Lower leg skin (tissue), 4 donors: ENCODE data around the gene BMP6. TPM values are rescaled to one million over a fixed set of nuclear protein-coding genes. Genes with fewer than 3 reads are reported as not detected.

Experiments
- DNase-seq, 2 donors: peaks; one replicate each; pipeline ENCODE4 v3.0.0-alpha.2; 2019; ENCODE audit warnings: low spot score in 2 of 2
- H3K4me3 ChIP-seq: fragments of 200-600 bp; sonication (generic); 2 replicates; pipeline ENCODE4 v1.5.1; 2017; ENCODE audit warnings: mild to moderate bottlenecking, low read depth; ENCODE audit not compliant: poor library complexity, severe bottlenecking
- POLR2A ChIP-seq, 2 donors: fragments of 450-650 bp; IDR thresholded peaks; one replicate each; pipeline ENCODE4 v1.6.1; 2016 to 2017; ENCODE audit warnings: antibody characterized with exemption in 2 of 2, mild to moderate bottlenecking in 1 of 2, moderate library complexity in 1 of 2
- WGBS, 2 donors: methylation state at CpG; one replicate each; pipeline ENCODE4 v1.1.5; 2018; 5-methylcytosine and 5-hydroxymethylcytosine counted together
- intact Hi-C: fragments of 100-400 bp; cut with DNase I; formaldehyde crosslinking; loops from one replicate; pipeline ENCODE4 v1.15.0; 2023; ENCODE audit warnings: low total_unique reads
- total RNA-seq, 4 donors: library from RNA; depleted of rRNA; stranded (reverse); fragments of >200 nt; gene quantifications; one replicate each; pipeline ENCODE4 v1.1.0, GENCODE V29; 2016
- TF ChIP-seq, protein P1 (sequence below), 3 donors: fragments of 450-650 bp; IDR thresholded peaks; one replicate each; pipeline ENCODE4 v1.5.1; 2016; ENCODE audit warnings: antibody characterized with exemption in 3 of 3, mild to moderate bottlenecking in 3 of 3, moderate library complexity in 2 of 3

Gene BMP6
- total RNA-seq, 4 donors from 2014 or later, result 1.7 to 11.2 (median 6.2) TPM

GRCh38 chr6:7805850-7806214 is 79.9 kb downstream of the BMP6 start:
- intact Hi-C loops, result no loop called here
- DNase-seq, result no peak
- no peak overlapping the region for H3K4me3 ChIP-seq
- TF ChIP-seq, protein P1, sequence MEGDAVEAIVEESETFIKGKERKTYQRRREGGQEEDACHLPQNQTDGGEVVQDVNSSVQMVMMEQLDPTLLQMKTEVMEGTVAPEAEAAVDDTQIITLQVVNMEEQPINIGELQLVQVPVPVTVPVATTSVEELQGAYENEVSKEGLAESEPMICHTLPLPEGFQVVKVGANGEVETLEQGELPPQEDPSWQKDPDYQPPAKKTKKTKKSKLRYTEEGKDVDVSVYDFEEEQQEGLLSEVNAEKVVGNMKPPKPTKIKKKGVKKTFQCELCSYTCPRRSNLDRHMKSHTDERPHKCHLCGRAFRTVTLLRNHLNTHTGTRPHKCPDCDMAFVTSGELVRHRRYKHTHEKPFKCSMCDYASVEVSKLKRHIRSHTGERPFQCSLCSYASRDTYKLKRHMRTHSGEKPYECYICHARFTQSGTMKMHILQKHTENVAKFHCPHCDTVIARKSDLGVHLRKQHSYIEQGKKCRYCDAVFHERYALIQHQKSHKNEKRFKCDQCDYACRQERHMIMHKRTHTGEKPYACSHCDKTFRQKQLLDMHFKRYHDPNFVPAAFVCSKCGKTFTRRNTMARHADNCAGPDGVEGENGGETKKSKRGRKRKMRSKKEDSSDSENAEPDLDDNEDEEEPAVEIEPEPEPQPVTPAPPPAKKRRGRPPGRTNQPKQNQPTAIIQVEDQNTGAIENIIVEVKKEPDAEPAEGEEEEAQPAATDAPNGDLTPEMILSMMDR (IDR thresholded peaks at IDR 0.05), result no peak
- TF ChIP-seq POLR2A (IDR thresholded peaks at IDR 0.05), result no peak
- 29 to 35% methylated on average over 6 of the region's 6 CpGs for WGBS, 2 donors

GRCh38 chr6:7806711-7807110 is 80.8 kb downstream of the BMP6 start:
- TF ChIP-seq, protein P1 (IDR thresholded peaks at IDR 0.05), result no peak
- no peak overlapping the region for H3K4me3 ChIP-seq
- WGBS, 2 donors, result 51 to 59% methylated on average over 1 of the region's 1 CpG
- no peak for DNase-seq
- intact Hi-C loops, result no loop called here

- TF ChIP-seq POLR2A (IDR thresholded peaks at IDR 0.05), result no peak
- TF ChIP-seq, protein P1 (IDR thresholded peaks at IDR 0.05), result no peak
- H3K4me3 ChIP-seq, result no peak overlapping the region
- 83 to 90% methylated on average over 7 of the region's 7 CpGs for WGBS, 2 donors
- DNase-seq, result no peak
- intact Hi-C loops, result no loop called here
Measured at GRCh38 chr6:7809346-7809745, 83.4 kb downstream of the BMP6 start.

- DNase-seq, result no peak
- TF ChIP-seq POLR2A (IDR thresholded peaks at IDR 0.05), result no peak
- TF ChIP-seq, protein P1 (IDR thresholded peaks at IDR 0.05), result no peak
- intact Hi-C loops, result no loop called here
- no peak overlapping the region for H3K4me3 ChIP-seq
- 65 to 69% methylated on average over 9 of the region's 9 CpGs for WGBS, 2 donors
Measured at GRCh38 chr6:7811441-7811840, 85.5 kb downstream of the BMP6 start.

- DNase-seq, result no peak
- intact Hi-C loops, result no loop called here
- no peak for TF ChIP-seq POLR2A (IDR thresholded peaks at IDR 0.05)
- TF ChIP-seq, protein P1 (IDR thresholded peaks at IDR 0.05), result no peak
- WGBS, 2 donors, result 62 to 71% methylated on average over 2 of the region's 2 CpGs
- no peak overlapping the region for H3K4me3 ChIP-seq
Measured at GRCh38 chr6:7812623-7813022, 86.7 kb downstream of the BMP6 start.

DNA sequence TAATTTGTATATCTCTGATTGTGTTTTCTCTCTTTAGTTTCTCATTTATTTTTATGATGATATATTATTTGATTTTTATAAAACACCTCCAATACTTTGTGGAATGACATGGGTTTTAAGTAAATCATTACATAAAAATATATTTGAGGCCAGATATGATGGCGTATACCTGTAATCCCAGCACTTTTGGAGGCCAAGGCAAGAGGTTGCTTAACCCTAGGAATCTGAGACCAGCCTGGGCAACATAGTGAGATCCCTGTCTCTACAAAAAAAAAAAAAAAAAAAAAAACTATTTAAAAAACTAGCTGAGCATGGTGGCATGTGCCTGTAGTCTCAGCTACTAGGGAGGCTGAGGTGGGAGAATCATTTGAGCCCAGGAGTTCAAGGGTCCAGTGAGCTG is 87.3 kb downstream of the BMP6 start:
- no peak for DNase-seq
- intact Hi-C loops, result no loop called here
- TF ChIP-seq, protein P1 (IDR thresholded peaks at IDR 0.05), result no peak
- no peak for TF ChIP-seq POLR2A (IDR thresholded peaks at IDR 0.05)
- WGBS, 2 donors, result 92 to 100% methylated on average over 1 of the region's 1 CpG
- H3K4me3 ChIP-seq, result no peak overlapping the region
